Measurements from ENCODE around the gene DCBLD1. TPM values are rescaled to one million over a fixed set of nuclear protein-coding genes. Genes with fewer than 3 reads are reported as not detected.
A peak's percentile ranks its signal among the peaks of the same experiment; 100 is the strongest.

DCBLD1 gene
- total and polyA plus RNA-seq, 2 of the 13 experiments (the other 11 are each of a cell fraction or from before 2014, with no cell fraction given): 23.2 to 41.5 TPM

DNA sequence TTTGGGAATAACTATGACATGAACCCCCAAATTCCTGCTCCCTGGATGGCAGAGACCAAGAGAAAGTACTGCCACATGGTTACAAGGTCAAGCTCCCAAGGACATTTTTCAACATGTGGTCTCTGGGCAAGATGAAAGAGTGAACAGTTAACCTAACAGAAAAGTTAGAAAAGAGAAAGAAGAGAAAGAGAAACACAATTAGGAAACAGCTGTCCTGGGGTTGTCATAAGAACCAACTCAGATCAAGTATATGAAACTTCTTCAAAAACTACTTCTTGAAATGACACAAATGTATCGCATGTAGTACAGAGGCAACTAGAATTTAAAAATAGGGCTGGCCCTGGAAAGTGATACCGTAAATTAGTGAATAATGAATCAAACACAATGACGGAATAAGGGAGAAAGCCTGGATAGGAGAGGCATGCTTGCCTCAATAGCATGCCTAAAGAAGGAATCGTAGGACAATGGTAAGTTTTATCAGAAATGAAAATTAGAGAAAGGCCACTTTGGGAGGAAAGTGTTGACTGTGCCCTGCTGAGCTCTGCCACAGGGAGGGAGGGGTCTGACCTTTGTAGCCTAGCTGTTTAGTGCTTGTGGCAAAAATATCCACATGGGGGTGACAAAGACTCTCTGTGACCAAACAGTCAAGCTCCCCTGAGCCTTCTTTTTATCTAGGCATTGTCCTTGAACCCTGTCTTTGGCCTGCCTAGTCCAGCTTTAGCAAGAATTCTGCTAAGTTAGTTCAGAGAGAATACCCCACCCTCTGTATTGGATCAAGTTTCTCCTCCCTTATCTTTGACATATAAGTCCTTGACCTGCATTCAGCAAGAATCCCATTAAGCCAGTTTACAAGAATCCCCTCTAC lies 4.3 kb upstream of the DCBLD1 start (continued):
- TF ChIP-seq RFX3 (CRISPR knock-in tag; IDR thresholded peaks at IDR 0.05) (no peak), ZNF615 (CRISPR knock-in tag; IDR thresholded peaks at IDR 0.05; ENCODE audit: borderline replicate concordance) (no peak), TFAP4 (IDR thresholded peaks at IDR 0.05; ENCODE audit: borderline replicate concordance, low read depth) (peak; percentile 19; the same call in 1 of the 2 replicates), NFYC (CRISPR knock-in tag; IDR thresholded peaks at IDR 0.05) (no peak)
- TF ChIP-seq, protein P1, sequence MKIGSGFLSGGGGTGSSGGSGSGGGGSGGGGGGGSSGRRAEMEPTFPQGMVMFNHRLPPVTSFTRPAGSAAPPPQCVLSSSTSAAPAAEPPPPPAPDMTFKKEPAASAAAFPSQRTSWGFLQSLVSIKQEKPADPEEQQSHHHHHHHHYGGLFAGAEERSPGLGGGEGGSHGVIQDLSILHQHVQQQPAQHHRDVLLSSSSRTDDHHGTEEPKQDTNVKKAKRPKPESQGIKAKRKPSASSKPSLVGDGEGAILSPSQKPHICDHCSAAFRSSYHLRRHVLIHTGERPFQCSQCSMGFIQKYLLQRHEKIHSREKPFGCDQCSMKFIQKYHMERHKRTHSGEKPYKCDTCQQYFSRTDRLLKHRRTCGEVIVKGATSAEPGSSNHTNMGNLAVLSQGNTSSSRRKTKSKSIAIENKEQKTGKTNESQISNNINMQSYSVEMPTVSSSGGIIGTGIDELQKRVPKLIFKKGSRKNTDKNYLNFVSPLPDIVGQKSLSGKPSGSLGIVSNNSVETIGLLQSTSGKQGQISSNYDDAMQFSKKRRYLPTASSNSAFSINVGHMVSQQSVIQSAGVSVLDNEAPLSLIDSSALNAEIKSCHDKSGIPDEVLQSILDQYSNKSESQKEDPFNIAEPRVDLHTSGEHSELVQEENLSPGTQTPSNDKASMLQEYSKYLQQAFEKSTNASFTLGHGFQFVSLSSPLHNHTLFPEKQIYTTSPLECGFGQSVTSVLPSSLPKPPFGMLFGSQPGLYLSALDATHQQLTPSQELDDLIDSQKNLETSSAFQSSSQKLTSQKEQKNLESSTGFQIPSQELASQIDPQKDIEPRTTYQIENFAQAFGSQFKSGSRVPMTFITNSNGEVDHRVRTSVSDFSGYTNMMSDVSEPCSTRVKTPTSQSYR (CRISPR knock-in tag; IDR thresholded peaks at IDR 0.05; ENCODE audit: borderline replicate concordance): no peak
- TF ChIP-seq, protein P2, sequence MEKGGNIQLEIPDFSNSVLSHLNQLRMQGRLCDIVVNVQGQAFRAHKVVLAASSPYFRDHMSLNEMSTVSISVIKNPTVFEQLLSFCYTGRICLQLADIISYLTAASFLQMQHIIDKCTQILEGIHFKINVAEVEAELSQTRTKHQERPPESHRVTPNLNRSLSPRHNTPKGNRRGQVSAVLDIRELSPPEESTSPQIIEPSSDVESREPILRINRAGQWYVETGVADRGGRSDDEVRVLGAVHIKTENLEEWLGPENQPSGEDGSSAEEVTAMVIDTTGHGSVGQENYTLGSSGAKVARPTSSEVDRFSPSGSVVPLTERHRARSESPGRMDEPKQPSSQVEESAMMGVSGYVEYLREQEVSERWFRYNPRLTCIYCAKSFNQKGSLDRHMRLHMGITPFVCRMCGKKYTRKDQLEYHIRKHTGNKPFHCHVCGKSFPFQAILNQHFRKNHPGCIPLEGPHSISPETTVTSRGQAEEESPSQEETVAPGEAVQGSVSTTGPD (CRISPR knock-in tag; IDR thresholded peaks at IDR 0.05): no peak
